Neural cell (in vitro differentiated cells): ENCODE measurements around the gene OOSP1. TPM values are rescaled to one million over a fixed set of nuclear protein-coding genes. Genes with fewer than 3 reads are reported as not detected.
"Not testable (repeated sequence)": the region's sequence is repeated elsewhere in the genome, so short reads cannot be mapped to it uniquely, and the experiment has no call there.

Source experiments
- H2AFZ ChIP-seq: fragments of 200-600, 300-800 bp; sonication (generic), shearing (Covaris generic); 2 replicates; pipeline ENCODE4 v1.6.0; 2014; ENCODE audit warnings: low read depth, mild to moderate bottlenecking, antibody characterized with exemption, low read length, moderate library complexity
- H3F3A ChIP-seq: fragments of 200-600 bp; shearing (Covaris generic); 2 replicates; pipeline ENCODE4 v1.6.1; 2016; ENCODE audit warnings: mild to moderate bottlenecking, moderate library complexity, mixed read lengths, antibody characterized with exemption, low read length; ENCODE audit not compliant: insufficient read depth, poor library complexity, severe bottlenecking
- H3K27ac ChIP-seq: fragments of 200-600, 300-800 bp; sonication (generic), shearing (Covaris generic); 2 replicates; pipeline ENCODE4 v1.5.1; 2014; ENCODE audit warnings: mild to moderate bottlenecking, low read length, moderate library complexity
- H3K27me3 ChIP-seq: fragments of 300-800, 200-600 bp; sonication (generic), shearing (Covaris generic); 2 replicates; pipeline ENCODE4 v1.6.0; 2014; ENCODE audit warnings: mild to moderate bottlenecking, low read depth, low read length, moderate library complexity; ENCODE audit not compliant: insufficient read depth
- H3K36me3 ChIP-seq: fragments of 300-800, 200-600 bp; sonication (generic), shearing (Covaris generic); 2 replicates; pipeline ENCODE4 v1.5.1; 2014; ENCODE audit warnings: mild to moderate bottlenecking, antibody characterized with exemption, low read length, moderate library complexity; ENCODE audit not compliant: insufficient read depth
- H3K4me2 ChIP-seq: fragments of 300-800, 200-600 bp; sonication (generic), shearing (Covaris generic); 2 replicates; pipeline ENCODE4 v1.6.0; 2014; ENCODE audit warnings: mild to moderate bottlenecking, low read length
- H3K4me3 ChIP-seq: fragments of 300-800, 200-600 bp; sonication (generic), shearing (Covaris generic); 2 replicates; pipeline ENCODE4 v1.5.1; 2014; ENCODE audit warnings: mild to moderate bottlenecking, low read length, moderate library complexity
- H3K79me2 ChIP-seq: fragments of 200-600 bp; shearing (Covaris generic); replicated peaks from 2 replicates; pipeline ENCODE4 v1.6.0; 2014; ENCODE audit warnings: mild to moderate bottlenecking, low read length, moderate library complexity; ENCODE audit not compliant: insufficient read depth
- H3K9ac ChIP-seq: fragments of 300-800, 200-600 bp; sonication (generic), shearing (Covaris generic); 2 replicates; pipeline ENCODE4 v1.6.1; 2016; ENCODE audit warnings: mild to moderate bottlenecking, low read length, mixed read lengths
- H3K9me2 ChIP-seq: fragments of 200-600 bp; shearing (Covaris generic); 2 replicates; pipeline ENCODE4 v1.6.1; 2016; ENCODE audit warnings: mild to moderate bottlenecking, low read length, mixed read lengths; ENCODE audit not compliant: insufficient read depth
- H3K9me3 ChIP-seq: fragments of 200-600, 300-800 bp; sonication (generic), shearing (Covaris generic); 2 replicates; pipeline ENCODE4 v1.6.1; 2016; ENCODE audit warnings: mild to moderate bottlenecking, mixed run types, low read length, moderate library complexity, mixed read lengths
- H4K20me1 ChIP-seq: fragments of 200-600 bp; shearing (Covaris generic); 2 replicates; pipeline ENCODE4 v1.6.1; 2016; ENCODE audit warnings: mild to moderate bottlenecking, mixed run types; ENCODE audit not compliant: insufficient read depth
- EP300 ChIP-seq: fragments of 450-650 bp; conservative IDR thresholded peaks from 2 replicates; pipeline ENCODE4 v1.6.1; 2014; ENCODE audit warnings: antibody characterized with exemption, mild to moderate bottlenecking, moderate library complexity; ENCODE audit not compliant: poor library complexity, severe bottlenecking
- EZH2 ChIP-seq: fragments of 200-600, 300-800 bp; shearing (Covaris generic), sonication (generic); IDR thresholded peaks from 2 replicates; pipeline ENCODE4 v1.6.1; 2014; ENCODE audit warnings: antibody characterized with exemption, low read length, borderline replicate concordance, mild to moderate bottlenecking; ENCODE audit not compliant: insufficient read depth, poor library complexity, severe bottlenecking
- MXI1 ChIP-seq: fragments of 450-650 bp; conservative IDR thresholded peaks from 2 replicates; pipeline ENCODE4 v1.6.1; 2014; ENCODE audit warnings: antibody characterized with exemption, mild to moderate bottlenecking; ENCODE audit not compliant: poor library complexity, severe bottlenecking
- POLR2AphosphoS5 ChIP-seq: IDR thresholded peaks from 2 replicates; pipeline ENCODE4 v1.6.1; 2012
- RAD21 ChIP-seq: fragments of 450-650 bp; conservative IDR thresholded peaks from 2 replicates; pipeline ENCODE4 v1.6.1; 2014; ENCODE audit warnings: antibody characterized with exemption, mild to moderate bottlenecking, moderate library complexity
- SMC3 ChIP-seq: fragments of 450-650 bp; conservative IDR thresholded peaks from 2 replicates; pipeline ENCODE4 v1.6.1; 2014; ENCODE audit warnings: antibody characterized with exemption, mild to moderate bottlenecking, moderate library complexity; ENCODE audit not compliant: poor library complexity
- TAF1 ChIP-seq: IDR thresholded peaks from 2 replicates; pipeline ENCODE4 v1.6.1; 2012; ENCODE audit warnings: low read depth
- polyA plus RNA-seq: library from polyadenylated mRNA; depleted of rRNA; stranded (reverse); fragments of >200 nt; gene quantifications from 2 replicates; pipeline ENCODE4 v1.2.3, GENCODE V29; 2014
- TF ChIP-seq, protein P1 (sequence below): fragments of 450-650 bp; IDR thresholded peaks from 2 replicates; pipeline ENCODE4 v1.5.1; 2014; ENCODE audit warnings: antibody characterized with exemption, mild to moderate bottlenecking, moderate library complexity; ENCODE audit not compliant: poor library complexity, severe bottlenecking
- TF ChIP-seq, protein P2 (sequence below): IDR thresholded peaks from 2 replicates; pipeline ENCODE4 v1.6.1; 2012; ENCODE audit warnings: borderline replicate concordance

The OOSP1 gene
- polyA plus RNA-seq, 1 donor from 2014 or later: not detected

DNA sequence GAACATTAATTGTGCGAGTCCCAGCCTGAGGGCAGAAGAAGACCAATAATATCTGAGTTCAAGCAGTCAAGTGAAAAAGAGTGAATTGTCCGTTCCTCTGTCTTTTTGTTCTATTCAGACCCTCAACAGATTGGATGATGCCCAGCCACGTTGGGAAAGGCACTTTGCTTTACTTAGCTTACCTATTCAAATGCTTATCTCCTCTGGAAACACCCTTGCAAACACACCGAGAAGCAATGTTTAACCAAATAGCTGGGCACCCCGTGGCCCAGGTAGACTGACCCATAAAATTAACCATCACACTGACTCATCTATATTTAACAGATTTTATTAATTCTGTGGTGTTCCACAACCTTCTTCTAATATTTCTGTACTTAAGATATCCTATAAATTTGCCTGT, 34.9 kb downstream of the OOSP1 start:
- no peak overlapping the region for H2AFZ ChIP-seq
- H3K27ac ChIP-seq: no peak overlapping the region
- no peaks in the 10 kb centered on the region for H3K36me3 ChIP-seq
- H3F3A ChIP-seq: no peaks in the 10 kb centered on the region
- H3K27me3 ChIP-seq: no peaks in the 10 kb centered on the region
- no peak overlapping the region for H3K4me3 ChIP-seq
- H3K9me3 ChIP-seq: no peaks in the 10 kb centered on the region
- no peaks in the 10 kb centered on the region for H4K20me1 ChIP-seq
- H3K9me2 ChIP-seq: no peaks in the 10 kb centered on the region
- H3K79me2 ChIP-seq: no peaks in the 10 kb centered on the region
- TF ChIP-seq SMC3 (no peak), EP300 (no peak), MXI1 (no peak), POLR2AphosphoS5 (no peak), TAF1 (no peak), EZH2 (no peak), RAD21 (no peak)
- TF ChIP-seq, protein P1, sequence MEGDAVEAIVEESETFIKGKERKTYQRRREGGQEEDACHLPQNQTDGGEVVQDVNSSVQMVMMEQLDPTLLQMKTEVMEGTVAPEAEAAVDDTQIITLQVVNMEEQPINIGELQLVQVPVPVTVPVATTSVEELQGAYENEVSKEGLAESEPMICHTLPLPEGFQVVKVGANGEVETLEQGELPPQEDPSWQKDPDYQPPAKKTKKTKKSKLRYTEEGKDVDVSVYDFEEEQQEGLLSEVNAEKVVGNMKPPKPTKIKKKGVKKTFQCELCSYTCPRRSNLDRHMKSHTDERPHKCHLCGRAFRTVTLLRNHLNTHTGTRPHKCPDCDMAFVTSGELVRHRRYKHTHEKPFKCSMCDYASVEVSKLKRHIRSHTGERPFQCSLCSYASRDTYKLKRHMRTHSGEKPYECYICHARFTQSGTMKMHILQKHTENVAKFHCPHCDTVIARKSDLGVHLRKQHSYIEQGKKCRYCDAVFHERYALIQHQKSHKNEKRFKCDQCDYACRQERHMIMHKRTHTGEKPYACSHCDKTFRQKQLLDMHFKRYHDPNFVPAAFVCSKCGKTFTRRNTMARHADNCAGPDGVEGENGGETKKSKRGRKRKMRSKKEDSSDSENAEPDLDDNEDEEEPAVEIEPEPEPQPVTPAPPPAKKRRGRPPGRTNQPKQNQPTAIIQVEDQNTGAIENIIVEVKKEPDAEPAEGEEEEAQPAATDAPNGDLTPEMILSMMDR: no peak
- TF ChIP-seq, protein P2, sequence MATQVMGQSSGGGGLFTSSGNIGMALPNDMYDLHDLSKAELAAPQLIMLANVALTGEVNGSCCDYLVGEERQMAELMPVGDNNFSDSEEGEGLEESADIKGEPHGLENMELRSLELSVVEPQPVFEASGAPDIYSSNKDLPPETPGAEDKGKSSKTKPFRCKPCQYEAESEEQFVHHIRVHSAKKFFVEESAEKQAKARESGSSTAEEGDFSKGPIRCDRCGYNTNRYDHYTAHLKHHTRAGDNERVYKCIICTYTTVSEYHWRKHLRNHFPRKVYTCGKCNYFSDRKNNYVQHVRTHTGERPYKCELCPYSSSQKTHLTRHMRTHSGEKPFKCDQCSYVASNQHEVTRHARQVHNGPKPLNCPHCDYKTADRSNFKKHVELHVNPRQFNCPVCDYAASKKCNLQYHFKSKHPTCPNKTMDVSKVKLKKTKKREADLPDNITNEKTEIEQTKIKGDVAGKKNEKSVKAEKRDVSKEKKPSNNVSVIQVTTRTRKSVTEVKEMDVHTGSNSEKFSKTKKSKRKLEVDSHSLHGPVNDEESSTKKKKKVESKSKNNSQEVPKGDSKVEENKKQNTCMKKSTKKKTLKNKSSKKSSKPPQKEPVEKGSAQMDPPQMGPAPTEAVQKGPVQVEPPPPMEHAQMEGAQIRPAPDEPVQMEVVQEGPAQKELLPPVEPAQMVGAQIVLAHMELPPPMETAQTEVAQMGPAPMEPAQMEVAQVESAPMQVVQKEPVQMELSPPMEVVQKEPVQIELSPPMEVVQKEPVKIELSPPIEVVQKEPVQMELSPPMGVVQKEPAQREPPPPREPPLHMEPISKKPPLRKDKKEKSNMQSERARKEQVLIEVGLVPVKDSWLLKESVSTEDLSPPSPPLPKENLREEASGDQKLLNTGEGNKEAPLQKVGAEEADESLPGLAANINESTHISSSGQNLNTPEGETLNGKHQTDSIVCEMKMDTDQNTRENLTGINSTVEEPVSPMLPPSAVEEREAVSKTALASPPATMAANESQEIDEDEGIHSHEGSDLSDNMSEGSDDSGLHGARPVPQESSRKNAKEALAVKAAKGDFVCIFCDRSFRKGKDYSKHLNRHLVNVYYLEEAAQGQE: no peak
- no peak overlapping the region for H3K9ac ChIP-seq
- no peak overlapping the region for H3K4me2 ChIP-seq

DNA sequence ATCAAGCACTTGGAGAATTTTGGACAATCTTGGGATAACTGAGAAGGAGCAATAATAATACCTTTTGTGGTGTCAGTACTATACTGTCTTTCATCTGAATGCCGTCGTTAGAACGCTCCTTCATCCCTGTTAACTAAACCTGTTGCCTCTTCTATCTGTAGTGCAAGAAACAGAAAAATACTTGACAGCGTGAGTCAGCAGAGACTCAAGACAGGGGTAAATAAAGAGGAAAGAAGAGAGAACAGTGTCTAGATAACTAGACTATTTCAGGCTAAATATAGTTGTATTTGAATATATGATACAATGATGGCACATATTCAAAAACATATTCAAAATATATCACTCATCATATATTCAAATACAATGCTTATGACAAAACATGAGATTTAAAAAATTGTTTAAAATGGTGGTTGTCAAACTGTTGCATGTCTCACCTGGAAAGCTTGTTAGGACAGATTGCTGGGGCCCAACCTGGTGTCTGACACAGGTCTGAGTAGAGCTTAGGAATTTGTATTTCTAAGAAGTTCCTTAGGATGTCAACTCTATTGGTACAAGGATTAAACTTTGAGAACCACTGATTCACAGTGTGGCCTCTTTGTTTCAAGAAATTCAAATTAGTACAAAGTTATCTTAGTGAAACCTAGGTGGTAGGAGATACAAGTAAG, 43.0 kb downstream of the OOSP1 start:
- Histone ChIP-seq H3K36me3 (no peaks in the 10 kb centered on the region), H3K79me2 (no peaks in the 10 kb centered on the region), H3K27ac (no peak overlapping the region), H3K9me3 (no peaks in the 10 kb centered on the region), H2AFZ (no peak overlapping the region), H4K20me1 (no peaks in the 10 kb centered on the region), H3K4me2 (no peak overlapping the region), H3K27me3 (no peaks in the 10 kb centered on the region), H3K4me3 (no peak overlapping the region), H3K9ac (no peak overlapping the region), H3F3A (no peaks in the 10 kb centered on the region), H3K9me2 (no peaks in the 10 kb centered on the region)
- TF ChIP-seq EZH2 (no peak), MXI1 (no peak), POLR2AphosphoS5 (no peak), RAD21 (no peak), SMC3 (no peak)
- TF ChIP-seq, protein P1: no peak
- TF ChIP-seq, protein P2: no peak

DNA sequence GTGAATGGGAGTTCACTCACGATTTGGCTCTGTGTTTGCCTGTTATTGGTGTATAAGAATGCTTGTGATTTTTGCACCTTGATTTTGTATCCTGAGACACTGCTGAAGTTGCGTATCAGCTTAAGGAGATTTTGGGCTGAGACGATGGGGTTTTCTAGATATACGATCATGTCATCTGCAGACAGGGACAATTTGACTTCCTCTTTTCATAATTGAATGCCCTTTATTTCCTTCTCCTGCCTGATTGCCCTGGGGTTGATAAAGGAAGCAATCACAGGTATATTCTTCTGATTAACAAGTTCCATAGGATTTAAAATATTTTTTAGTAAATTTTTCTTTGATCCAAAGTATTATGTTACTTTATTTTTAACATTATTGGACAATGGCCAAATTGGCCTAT, 43.8 kb downstream of the OOSP1 start:
- H4K20me1 ChIP-seq, H3K4me2 ChIP-seq: not testable (repeated sequence)

More for the DNA sequence above, 43.8 kb downstream of the OOSP1 start:
- not testable (repeated sequence) for H3K27ac ChIP-seq, H3K36me3 ChIP-seq, H3K9me3 ChIP-seq, H3K9ac ChIP-seq, H3K4me3 ChIP-seq, H3F3A ChIP-seq, H3K27me3 ChIP-seq, H3K9me2 ChIP-seq, H3K79me2 ChIP-seq, H2AFZ ChIP-seq
